Gastroesophageal sphincter (tissue), 4 donors: Measurements from ENCODE around the gene FCN2. TPM values are rescaled to one million over a fixed set of nuclear protein-coding genes. Genes with fewer than 3 reads are reported as not detected.

ENCODE experiments used
- ATAC-seq: fragments of 150-250 bp; one replicate; pipeline ENCODE4 v1.9.1; 2016; ENCODE audit warnings: mild to moderate bottlenecking, moderate library complexity
- H3K27ac ChIP-seq, 4 donors: fragments of 200-600 bp; sonication (generic) in 3 of 4; 1 replicate in 3 of 4; 2 replicates in 1 of 4; pipeline ENCODE4 v1.5.1; 2016 to 2019
- H3K27me3 ChIP-seq: fragments of 200-600 bp; sonication (generic); one replicate; pipeline ENCODE4 v1.5.1; 2019
- H3K36me3 ChIP-seq, 2 donors: fragments of 200-600 bp; sonication (generic); one replicate each; pipeline ENCODE4 v1.5.1; 2019; ENCODE audit warnings: control low read depth in 1 of 2
- H3K4me1 ChIP-seq, 3 donors: fragments of 200-600 bp; sonication (generic); 1 replicate in 2 of 3; 2 replicates in 1 of 3; pipeline ENCODE4 v1.5.1; 2016 to 2019; ENCODE audit warnings: control low read depth in 2 of 3
- H3K4me3 ChIP-seq, 2 donors: fragments of 200-600 bp; sonication (generic); one replicate each; pipeline ENCODE4 v1.5.1; 2019; ENCODE audit warnings: mild to moderate bottlenecking in 1 of 2, moderate library complexity in 1 of 2
- H3K9me3 ChIP-seq, 3 donors: fragments of 200-600 bp; sonication (generic); one replicate each; pipeline ENCODE4 v1.5.1; 2017 to 2019; ENCODE audit warnings: control low read depth in 2 of 3
- CTCF ChIP-seq, 4 experiments: fragments of 200-600 bp in 2 of 4; fragments of 450-650 bp in 2 of 4; sonication (generic) in 1 of 4; IDR thresholded peaks; one replicate each; pipeline ENCODE4 v1.5.1; 2017 to 2019; ENCODE audit warnings: antibody characterized with exemption in 4 of 4, mild to moderate bottlenecking in 2 of 4, moderate library complexity in 2 of 4
- EP300 ChIP-seq: sonication (generic); formaldehyde crosslinking; IDR thresholded peaks from one replicate; pipeline ENCODE4 v1.6.1; 2017; ENCODE audit warnings: antibody characterized with exemption, mild to moderate bottlenecking
- POLR2A ChIP-seq, 2 donors: fragments of 450-650 bp; IDR thresholded peaks; one replicate each; pipeline ENCODE4 v1.6.1; 2017; ENCODE audit warnings: antibody characterized with exemption in 2 of 2, mild to moderate bottlenecking in 2 of 2, moderate library complexity in 1 of 2
- POLR2AphosphoS5 ChIP-seq: sonication (generic); formaldehyde crosslinking; IDR thresholded peaks from one replicate; pipeline ENCODE4 v1.6.1; 2017; ENCODE audit warnings: antibody characterized with exemption
- WGBS, 2 donors: methylation state at CpG; one replicate each; pipeline ENCODE4 v1.1.5; 2018; ENCODE audit warnings: low coverage in 1 of 2; 5-methylcytosine and 5-hydroxymethylcytosine counted together
- total RNA-seq, 4 donors: library from RNA; depleted of rRNA; stranded (reverse); fragments of >200 nt; gene quantifications; one replicate each; pipeline ENCODE4 v1.1.0, GENCODE V29; 2016

FCN2 gene
- total RNA-seq, 4 donors from 2014 or later = not detected

GRCh38 chr9:134840511-134840910 lies 40.1 kb upstream of the FCN2 start:
- no peak for ATAC-seq
- Histone ChIP-seq H3K36me3 (peaks cover 0 to 95% of the 10 kb centered on the region in 2 donors), H3K4me3 (no peak overlapping the region), H3K4me1 (peaks cover 0 to 4% (median 0%) of the 10 kb centered on the region in 3 donors), H3K27ac (no peak overlapping the region), H3K9me3 (no peaks in the 10 kb centered on the region), H3K27me3 (no peaks in the 10 kb centered on the region)
- TF ChIP-seq POLR2A (IDR thresholded peaks at IDR 0.05) = no peak
- no peak for TF ChIP-seq EP300
- WGBS, 2 donors = 70 to 100% methylated on average over 2 of the region's 12 CpGs

- no peaks in the 10 kb centered on the region for H3K9me3 ChIP-seq
- WGBS, 2 donors = 80 to 97% methylated on average over 2 to 5 of the region's 15 CpGs
- H3K4me1 ChIP-seq = no peaks in the 10 kb centered on the region
- no peaks in the 10 kb centered on the region for H3K27me3 ChIP-seq
- peaks cover 0 to 90% of the 10 kb centered on the region in 2 donors for H3K36me3 ChIP-seq
- H3K27ac ChIP-seq = no peak overlapping the region
- TF ChIP-seq POLR2AphosphoS5 (no peak), POLR2A (IDR thresholded peaks at IDR 0.05) (no peak), CTCF (IDR thresholded peaks at IDR 0.05) (no peak), EP300 (no peak)
- no peak overlapping the region for H3K4me3 ChIP-seq
- ATAC-seq = no peak
Observed at GRCh38 chr9:134841180-134841904, 39.3 kb upstream of the FCN2 start.

- H3K4me3 ChIP-seq = no peak overlapping the region
- ATAC-seq = no peak
- no peaks in the 10 kb centered on the region for H3K27me3 ChIP-seq
- H3K36me3 ChIP-seq = peaks cover 0 to 80% of the 10 kb centered on the region in 2 donors
- no peak for TF ChIP-seq POLR2A (IDR thresholded peaks at IDR 0.05)
- no peak for TF ChIP-seq EP300
- TF ChIP-seq POLR2AphosphoS5 = no peak
- TF ChIP-seq CTCF (IDR thresholded peaks at IDR 0.05) = no peak
- no peak overlapping the region for H3K27ac ChIP-seq
- WGBS, 2 donors = 74% methylated on average over 9 of the region's 22 CpGs; no CpG with 5 or more reads in 1 of the 2 donors
- no peaks in the 10 kb centered on the region for H3K4me1 ChIP-seq
- H3K9me3 ChIP-seq = no peaks in the 10 kb centered on the region
Observed at GRCh38 chr9:134842321-134842720, 38.3 kb upstream of the FCN2 start.

GRCh38 chr9:134843740-134844139 lies 36.9 kb upstream of the FCN2 start:
- no peaks in the 10 kb centered on the region for H3K4me1 ChIP-seq
- no peak overlapping the region for H3K27ac ChIP-seq
- H3K4me3 ChIP-seq = no peak overlapping the region
- no peak for ATAC-seq
- H3K36me3 ChIP-seq = peaks cover 0 to 66% of the 10 kb centered on the region in 2 donors
- no peaks in the 10 kb centered on the region for H3K9me3 ChIP-seq
- no peaks in the 10 kb centered on the region for H3K27me3 ChIP-seq
- no peak for TF ChIP-seq EP300
- no peak for TF ChIP-seq POLR2A (IDR thresholded peaks at IDR 0.05)
- TF ChIP-seq CTCF (IDR thresholded peaks at IDR 0.05) = no peak
- 81 to 92% methylated on average over 2 to 3 of the region's 18 CpGs for WGBS, 2 donors

GRCh38 chr9:134844821-134845220 lies 35.8 kb upstream of the FCN2 start:
- H3K27ac ChIP-seq = no peak overlapping the region
- H3K4me3 ChIP-seq = no peak overlapping the region
- H3K9me3 ChIP-seq = no peaks in the 10 kb centered on the region
- H3K27me3 ChIP-seq = no peaks in the 10 kb centered on the region
- no peak for ATAC-seq
- TF ChIP-seq POLR2AphosphoS5 (no peak), CTCF (IDR thresholded peaks at IDR 0.05) (no peak), POLR2A (IDR thresholded peaks at IDR 0.05) (no peak), EP300 (no peak)
- 78% methylated on average over 2 to 3 of the region's 8 CpGs for WGBS, 2 donors
- no peaks in the 10 kb centered on the region for H3K4me1 ChIP-seq
- H3K36me3 ChIP-seq = peaks cover 0 to 55% of the 10 kb centered on the region in 2 donors
